ENCODE data around the gene ADCYAP1R1.

Gene ADCYAP1R1

DNA sequence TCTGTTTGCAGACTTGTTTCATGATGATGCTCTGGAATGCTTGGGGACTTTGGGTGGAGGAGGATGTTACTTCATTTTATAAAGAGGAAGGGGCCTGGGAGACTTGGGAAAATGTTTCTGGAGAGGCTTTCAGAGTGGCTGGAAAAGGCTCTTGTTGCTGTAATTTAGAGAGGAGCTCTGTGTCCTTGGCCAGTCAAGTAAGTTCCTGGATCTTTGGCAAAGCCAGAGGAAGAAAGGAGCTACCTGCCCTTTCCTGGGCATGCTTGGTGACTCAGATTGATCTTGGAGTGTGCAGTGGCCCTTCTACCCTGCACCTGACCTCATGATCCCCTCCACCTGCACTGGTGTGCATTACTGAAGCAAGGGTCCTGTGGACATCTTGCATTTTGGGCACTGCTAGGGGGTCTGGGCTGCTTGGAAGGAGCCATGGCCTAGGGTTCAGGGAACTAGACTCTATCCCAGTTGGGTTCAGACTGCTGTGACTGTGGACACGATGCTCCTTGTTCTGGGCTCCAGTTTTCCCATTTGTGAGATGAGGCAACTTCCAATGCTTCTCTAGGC is 56.1 kb downstream of the ADCYAP1R1 start:
- Histone ChIP-seq H3K9ac (ENCODE audit: low read length) (no peak overlapping the region), H3K4me2 (ENCODE audit: low read length) (no peak overlapping the region), H3K4me1 (ENCODE audit: low read length) (no peaks in the 10 kb centered on the region), H3K4me3 (ENCODE audit: low read length) (no peak overlapping the region), H3K9me3 (ENCODE audit: insufficient read depth, low read length) (no peaks in the 10 kb centered on the region), H3K27me3 (ENCODE audit: low read depth, low read length) (no peaks in the 10 kb centered on the region), H4K20me1 (ENCODE audit: insufficient read depth, low read length) (no peaks in the 10 kb centered on the region), H3K27ac (ENCODE audit: low read length) (no peak overlapping the region), H3K36me3 (replicated peaks; ENCODE audit: low read depth, low read length) (no peaks in the 10 kb centered on the region), H3K79me2 (ENCODE audit: low read length) (no peaks in the 10 kb centered on the region), H2AFZ (ENCODE audit: low read depth, low read length) (no peak overlapping the region)
- TF ChIP-seq, protein P1, sequence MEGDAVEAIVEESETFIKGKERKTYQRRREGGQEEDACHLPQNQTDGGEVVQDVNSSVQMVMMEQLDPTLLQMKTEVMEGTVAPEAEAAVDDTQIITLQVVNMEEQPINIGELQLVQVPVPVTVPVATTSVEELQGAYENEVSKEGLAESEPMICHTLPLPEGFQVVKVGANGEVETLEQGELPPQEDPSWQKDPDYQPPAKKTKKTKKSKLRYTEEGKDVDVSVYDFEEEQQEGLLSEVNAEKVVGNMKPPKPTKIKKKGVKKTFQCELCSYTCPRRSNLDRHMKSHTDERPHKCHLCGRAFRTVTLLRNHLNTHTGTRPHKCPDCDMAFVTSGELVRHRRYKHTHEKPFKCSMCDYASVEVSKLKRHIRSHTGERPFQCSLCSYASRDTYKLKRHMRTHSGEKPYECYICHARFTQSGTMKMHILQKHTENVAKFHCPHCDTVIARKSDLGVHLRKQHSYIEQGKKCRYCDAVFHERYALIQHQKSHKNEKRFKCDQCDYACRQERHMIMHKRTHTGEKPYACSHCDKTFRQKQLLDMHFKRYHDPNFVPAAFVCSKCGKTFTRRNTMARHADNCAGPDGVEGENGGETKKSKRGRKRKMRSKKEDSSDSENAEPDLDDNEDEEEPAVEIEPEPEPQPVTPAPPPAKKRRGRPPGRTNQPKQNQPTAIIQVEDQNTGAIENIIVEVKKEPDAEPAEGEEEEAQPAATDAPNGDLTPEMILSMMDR (IDR thresholded peaks at IDR 0.05; ENCODE audit: low read depth, low read length) = no peak
- no peak for TF ChIP-seq EZH2phosphoT487 (IDR thresholded peaks at IDR 0.05; ENCODE audit: low read depth)

DNA sequence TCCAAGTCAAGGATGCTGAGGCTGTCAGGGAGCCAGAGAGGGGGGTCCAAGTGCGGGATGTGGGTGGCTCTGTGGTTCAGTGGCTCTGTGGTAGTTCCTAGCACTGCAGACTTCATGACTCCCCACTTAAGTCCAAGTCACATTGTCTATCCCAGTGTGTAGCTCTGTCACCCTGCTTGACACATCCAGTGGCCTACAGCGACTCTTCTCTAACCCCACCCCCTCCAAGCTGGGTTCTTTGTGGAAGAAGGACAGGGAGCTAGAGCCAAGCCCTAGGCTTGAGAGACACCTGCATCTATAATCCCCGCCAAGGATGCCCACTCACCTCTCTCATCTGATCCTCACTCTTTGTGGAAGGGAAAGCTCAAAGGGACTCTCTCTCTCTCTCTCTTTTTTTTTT is 57.6 kb downstream of the ADCYAP1R1 start:
- Histone ChIP-seq H3K4me2 (ENCODE audit: low read length) (no peak overlapping the region), H4K20me1 (ENCODE audit: insufficient read depth, low read length) (no peaks in the 10 kb centered on the region), H3K27ac (ENCODE audit: low read length) (no peak overlapping the region), H2AFZ (ENCODE audit: low read depth, low read length) (no peak overlapping the region), H3K27me3 (ENCODE audit: low read depth, low read length) (no peaks in the 10 kb centered on the region), H3K4me1 (ENCODE audit: low read length) (no peaks in the 10 kb centered on the region), H3K4me3 (ENCODE audit: low read length) (no peak overlapping the region), H3K79me2 (ENCODE audit: low read length) (no peaks in the 10 kb centered on the region), H3K9me3 (ENCODE audit: insufficient read depth, low read length) (no peaks in the 10 kb centered on the region), H3K36me3 (replicated peaks; ENCODE audit: low read depth, low read length) (no peaks in the 10 kb centered on the region), H3K9ac (ENCODE audit: low read length) (no peak overlapping the region)
- no peak for TF ChIP-seq EZH2phosphoT487 (IDR thresholded peaks at IDR 0.05; ENCODE audit: low read depth)
- TF ChIP-seq, protein P1 (IDR thresholded peaks at IDR 0.05; ENCODE audit: low read depth, low read length) = no peak

DNA sequence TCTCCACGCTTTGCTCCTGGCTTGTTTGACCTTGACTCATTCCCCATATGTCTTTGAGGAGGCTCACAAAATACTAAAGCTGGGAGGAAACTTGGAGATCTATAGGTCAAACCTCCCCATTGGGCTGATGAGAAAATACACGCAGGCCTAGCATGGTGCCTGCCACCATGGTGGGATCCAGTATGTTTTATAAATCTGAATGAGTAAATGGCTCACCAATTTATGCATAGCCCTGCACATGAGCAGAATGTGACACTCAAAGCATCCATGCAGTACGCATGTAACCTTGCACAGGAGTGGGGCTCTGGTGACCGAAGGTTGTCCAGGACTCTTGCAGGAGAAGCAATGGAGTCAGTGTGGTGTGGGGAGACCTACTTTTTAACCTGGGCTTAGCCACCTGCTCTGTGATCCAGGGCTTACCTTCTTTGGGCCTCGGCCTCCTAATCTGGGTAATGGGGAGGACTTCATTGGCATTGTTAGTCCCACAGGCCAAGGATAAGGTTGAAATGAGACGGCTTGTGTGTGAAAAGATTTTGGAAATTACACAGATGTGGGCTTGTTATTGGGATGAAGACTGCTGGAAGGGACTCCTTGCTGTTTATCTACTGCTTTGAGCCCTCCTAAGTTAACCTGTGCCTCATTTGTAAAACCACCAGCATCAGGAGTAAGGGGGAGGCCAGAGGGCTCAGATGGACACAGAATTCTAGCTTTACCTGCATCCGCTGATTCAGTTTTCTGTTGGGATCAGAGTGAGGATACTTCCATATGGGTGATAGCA is 58.4 kb downstream of the ADCYAP1R1 start:
- no peaks in the 10 kb centered on the region for H3K4me1 ChIP-seq (ENCODE audit: low read length)
- H2AFZ ChIP-seq (ENCODE audit: low read depth, low read length) = no peak overlapping the region
- no peak overlapping the region for H3K27ac ChIP-seq (ENCODE audit: low read length)
- H3K4me2 ChIP-seq (ENCODE audit: low read length) = no peak overlapping the region
- no peaks in the 10 kb centered on the region for H3K36me3 ChIP-seq (replicated peaks; ENCODE audit: low read depth, low read length)
- TF ChIP-seq, protein P1 (IDR thresholded peaks at IDR 0.05; ENCODE audit: low read depth, low read length) = no peak
- TF ChIP-seq EZH2phosphoT487 (IDR thresholded peaks at IDR 0.05; ENCODE audit: low read depth) = no peak
- H3K79me2 ChIP-seq (ENCODE audit: low read length) = no peaks in the 10 kb centered on the region
- H3K9me3 ChIP-seq (ENCODE audit: insufficient read depth, low read length) = no peaks in the 10 kb centered on the region
- H3K9ac ChIP-seq (ENCODE audit: low read length) = no peak overlapping the region
- H3K27me3 ChIP-seq (ENCODE audit: low read depth, low read length) = no peaks in the 10 kb centered on the region
- H4K20me1 ChIP-seq (ENCODE audit: insufficient read depth, low read length) = no peaks in the 10 kb centered on the region
- no peak overlapping the region for H3K4me3 ChIP-seq (ENCODE audit: low read length)

DNA sequence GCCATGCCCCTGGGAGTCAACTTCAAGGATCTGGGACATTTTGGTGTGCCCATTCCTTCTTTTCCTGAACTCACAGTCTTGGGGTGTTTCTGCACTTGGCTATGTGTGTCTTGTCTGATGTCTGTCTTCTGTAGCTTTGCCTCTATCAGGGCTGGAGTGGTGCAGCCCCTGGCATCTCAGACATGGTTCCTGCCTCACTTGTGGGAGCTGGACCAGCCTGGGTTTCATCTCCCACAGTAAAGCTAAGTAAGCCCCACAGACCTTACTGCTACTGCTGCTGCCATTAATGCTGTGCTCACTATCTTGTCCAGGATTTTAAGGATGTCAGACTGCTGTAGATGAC is 59.0 kb downstream of the ADCYAP1R1 start:
- no peak overlapping the region for H3K4me3 ChIP-seq (ENCODE audit: low read length)
- H3K36me3 ChIP-seq (replicated peaks; ENCODE audit: low read depth, low read length) = no peaks in the 10 kb centered on the region
- no peak overlapping the region for H2AFZ ChIP-seq (ENCODE audit: low read depth, low read length)
- no peak overlapping the region for H3K9ac ChIP-seq (ENCODE audit: low read length)
- no peaks in the 10 kb centered on the region for H3K9me3 ChIP-seq (ENCODE audit: insufficient read depth, low read length)
- no peaks in the 10 kb centered on the region for H3K79me2 ChIP-seq (ENCODE audit: low read length)
- H3K27ac ChIP-seq (ENCODE audit: low read length) = no peak overlapping the region
- TF ChIP-seq, protein P1 (IDR thresholded peaks at IDR 0.05; ENCODE audit: low read depth, low read length) = no peak
- no peak for TF ChIP-seq EZH2phosphoT487 (IDR thresholded peaks at IDR 0.05; ENCODE audit: low read depth)
- H3K4me1 ChIP-seq (ENCODE audit: low read length) = no peaks in the 10 kb centered on the region
- no peaks in the 10 kb centered on the region for H4K20me1 ChIP-seq (ENCODE audit: insufficient read depth, low read length)
- no peaks in the 10 kb centered on the region for H3K27me3 ChIP-seq (ENCODE audit: low read depth, low read length)
- no peak overlapping the region for H3K4me2 ChIP-seq (ENCODE audit: low read length)

Data from OCI-LY3 (cell line).